ENCODE data around the gene ANKLE2. TPM values are rescaled to one million over a fixed set of nuclear protein-coding genes. Genes with fewer than 3 reads are reported as not detected.
A peak's percentile ranks its signal among the peaks of the same experiment; 100 is the strongest.

Gene ANKLE2
- total RNA-seq, 1 experiment from 2014 or later, result 85.9 TPM

DNA sequence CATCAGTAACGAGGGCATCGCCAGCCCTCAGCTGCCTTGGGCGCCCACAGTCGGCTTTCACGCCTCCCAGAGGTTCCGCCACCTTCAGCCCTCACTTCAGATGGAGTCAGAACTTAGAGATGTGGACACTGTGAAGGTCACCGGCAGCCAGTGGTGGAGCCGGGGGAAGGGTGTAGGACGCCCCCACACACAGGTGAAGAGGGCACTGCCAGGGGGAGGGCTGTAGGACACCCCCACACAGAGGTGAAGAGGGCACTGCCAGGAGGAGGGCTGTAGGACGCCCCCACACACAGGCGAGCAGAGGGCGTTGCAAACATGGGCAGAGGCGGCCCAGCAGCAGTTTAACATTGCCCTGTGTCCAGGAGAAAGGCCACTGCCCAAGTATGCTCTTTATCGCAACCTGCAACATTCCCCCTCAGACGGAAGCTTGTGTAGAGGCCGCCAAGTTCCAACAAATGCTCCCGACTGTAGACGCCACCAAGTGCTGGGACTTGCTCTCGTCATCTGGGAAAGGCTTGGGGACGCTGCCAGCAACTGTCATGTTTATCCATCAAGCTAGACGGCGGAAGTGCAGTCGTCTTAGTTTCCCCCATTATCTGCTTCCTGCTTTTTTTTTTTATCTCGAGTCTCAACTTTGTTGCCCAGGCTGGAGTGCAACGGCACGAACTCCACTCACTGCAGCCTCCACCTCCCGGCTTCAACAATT is 4.9 kb upstream of the ANKLE2 start:
- POLR2A ChIA-PET (ENCODE audit: unreplicated experiment), result interaction anchor here (0.7 kb wide), 1 partner anchor 583 kb away, joined by 6 read pairs; no protein-coding TSS in a partner anchor
- intact Hi-C loops (cut with micrococcal nuclease), result no loop called here

DNA sequence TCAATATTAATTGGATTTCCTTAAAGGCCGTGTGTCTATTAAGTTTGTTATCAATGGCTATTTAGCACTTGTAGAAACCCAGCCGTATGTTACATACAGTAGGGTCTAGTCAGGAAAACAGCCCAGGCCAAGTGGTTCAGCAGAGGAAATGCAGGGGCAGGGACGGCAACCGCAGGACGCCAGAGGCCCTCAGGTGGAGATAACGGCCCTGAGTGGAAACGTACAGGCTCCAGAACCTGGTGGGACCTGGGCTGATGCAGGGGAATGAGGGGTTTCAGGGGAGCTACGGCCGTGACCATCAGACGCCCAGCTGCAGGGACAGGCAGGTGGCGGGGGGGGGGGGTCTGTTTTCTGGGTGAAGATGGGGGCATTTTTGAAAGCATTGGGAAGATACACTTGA is 3.7 kb upstream of the ANKLE2 start:
- peaks cover 2% of the 10 kb centered on the region for H4K20me1 ChIP-seq (ENCODE audit: low read length)
- H3K9ac ChIP-seq (ENCODE audit: low read length), result no peak overlapping the region
- ATAC-seq (no peak), DNase-seq (no peak)
- no peaks in the 10 kb centered on the region for H3K27me3 ChIP-seq (ENCODE audit: low read length)
- H3F3A ChIP-seq (ENCODE audit: low read length, unreplicated experiment), result peaks cover 5% of the 10 kb centered on the region
- H3K27ac ChIP-seq (ENCODE audit: low read length), result no peak overlapping the region
- peaks cover 14% of the 10 kb centered on the region; the same call in 1 of the 2 replicates for H3K36me3 ChIP-seq (ENCODE audit: low read depth, low read length)
- no TSS peak for BruUV-seq (replicated peaks)
- POLR2A ChIA-PET (ENCODE audit: unreplicated experiment), result no interaction called here
- H3K4me3 ChIP-seq (ENCODE audit: low read length), result no peak overlapping the region
- no peak overlapping the region for H2AFZ ChIP-seq (ENCODE audit: low read length)
- peaks cover 17% of the 10 kb centered on the region for H3K4me1 ChIP-seq (ENCODE audit: insufficient read depth, low read length)
- TF ChIP-seq EZH2 (IDR thresholded peaks at IDR 0.05; ENCODE audit: low read length, unreplicated experiment) (no peak), EZH2phosphoT487 (IDR thresholded peaks at IDR 0.05; ENCODE audit: borderline replicate concordance, low read length) (no peak)
- TF ChIP-seq, protein P1, sequence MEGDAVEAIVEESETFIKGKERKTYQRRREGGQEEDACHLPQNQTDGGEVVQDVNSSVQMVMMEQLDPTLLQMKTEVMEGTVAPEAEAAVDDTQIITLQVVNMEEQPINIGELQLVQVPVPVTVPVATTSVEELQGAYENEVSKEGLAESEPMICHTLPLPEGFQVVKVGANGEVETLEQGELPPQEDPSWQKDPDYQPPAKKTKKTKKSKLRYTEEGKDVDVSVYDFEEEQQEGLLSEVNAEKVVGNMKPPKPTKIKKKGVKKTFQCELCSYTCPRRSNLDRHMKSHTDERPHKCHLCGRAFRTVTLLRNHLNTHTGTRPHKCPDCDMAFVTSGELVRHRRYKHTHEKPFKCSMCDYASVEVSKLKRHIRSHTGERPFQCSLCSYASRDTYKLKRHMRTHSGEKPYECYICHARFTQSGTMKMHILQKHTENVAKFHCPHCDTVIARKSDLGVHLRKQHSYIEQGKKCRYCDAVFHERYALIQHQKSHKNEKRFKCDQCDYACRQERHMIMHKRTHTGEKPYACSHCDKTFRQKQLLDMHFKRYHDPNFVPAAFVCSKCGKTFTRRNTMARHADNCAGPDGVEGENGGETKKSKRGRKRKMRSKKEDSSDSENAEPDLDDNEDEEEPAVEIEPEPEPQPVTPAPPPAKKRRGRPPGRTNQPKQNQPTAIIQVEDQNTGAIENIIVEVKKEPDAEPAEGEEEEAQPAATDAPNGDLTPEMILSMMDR (conservative IDR thresholded peaks at IDR 0.05; ENCODE audit: low read depth, low read length), result no peak
- intact Hi-C loops (cut with micrococcal nuclease), result no loop called here
- no peak overlapping the region for H3K4me2 ChIP-seq (ENCODE audit: low read length)
- CTCF ChIA-PET, result no interaction called here
- H3K9me3 ChIP-seq (ENCODE audit: low read length), result no peaks in the 10 kb centered on the region
- no peaks in the 10 kb centered on the region for H3K9me2 ChIP-seq (replicated peaks; ENCODE audit: low read length)
- peaks cover 23% of the 10 kb centered on the region for H3K79me2 ChIP-seq (ENCODE audit: low read length)

More for the DNA sequence above, 4.9 kb upstream of the ANKLE2 start:
- Histone ChIP-seq H3F3A (ENCODE audit: low read length, unreplicated experiment) (peaks cover 5% of the 10 kb centered on the region), H3K27ac (ENCODE audit: low read length) (peak overlapping the region; percentile 32; the same call in 1 of the 2 replicates), H4K20me1 (ENCODE audit: low read length) (no peaks in the 10 kb centered on the region), H3K9me2 (replicated peaks; ENCODE audit: low read length) (no peaks in the 10 kb centered on the region), H3K4me1 (ENCODE audit: insufficient read depth, low read length) (peaks cover 17% of the 10 kb centered on the region), H3K9ac (ENCODE audit: low read length) (no peak overlapping the region), H3K27me3 (ENCODE audit: low read length) (no peaks in the 10 kb centered on the region), H2AFZ (ENCODE audit: low read length) (no peak overlapping the region), H3K9me3 (ENCODE audit: low read length) (no peaks in the 10 kb centered on the region), H3K36me3 (ENCODE audit: low read depth, low read length) (peaks cover 20% of the 10 kb centered on the region; the same call in 1 of the 2 replicates), H3K79me2 (ENCODE audit: low read length) (peaks cover 11% of the 10 kb centered on the region), H3K4me2 (ENCODE audit: low read length) (0 out of 2 replicates have a peak overlapping the region, but pooled peaks have one; percentile 4), H3K4me3 (ENCODE audit: low read length) (no peak overlapping the region)
- CTCF ChIA-PET, result no interaction called here
- BruUV-seq (replicated peaks), result no TSS peak
- TF ChIP-seq, protein P1 (conservative IDR thresholded peaks at IDR 0.05; ENCODE audit: low read depth, low read length), result no peak
- TF ChIP-seq EZH2phosphoT487 (IDR thresholded peaks at IDR 0.05; ENCODE audit: borderline replicate concordance, low read length) (no peak), EZH2 (IDR thresholded peaks at IDR 0.05; ENCODE audit: low read length, unreplicated experiment) (no peak)
- peak; percentile 40 for DNase-seq
- no peak for ATAC-seq

DNA sequence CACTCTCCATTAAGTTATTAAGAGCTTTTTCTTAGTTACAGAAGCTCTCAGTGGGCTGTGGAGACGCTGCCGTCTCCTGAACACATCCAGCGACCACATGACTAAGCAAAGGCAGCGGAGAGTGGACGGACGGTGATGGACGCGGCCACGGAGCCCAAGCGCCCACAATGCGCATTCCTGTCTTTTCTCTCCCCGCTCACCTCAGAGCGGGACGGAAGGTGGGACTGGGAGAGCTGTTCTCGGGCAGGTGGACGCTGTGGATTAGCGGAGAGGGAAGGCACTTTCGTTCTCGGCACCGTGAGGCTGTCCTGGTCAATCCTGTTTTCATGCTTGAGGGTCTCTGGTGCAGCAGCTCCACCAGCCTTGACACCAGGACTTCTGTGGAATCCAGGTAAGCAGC is 2.6 kb upstream of the ANKLE2 start:
- DNase-seq, result no peak
- ChIA-PET POLR2A (ENCODE audit: unreplicated experiment) (no interaction called here), CTCF (no interaction called here)
- Histone ChIP-seq H2AFZ (ENCODE audit: low read length) (no peak overlapping the region), H3F3A (ENCODE audit: low read length, unreplicated experiment) (peaks cover 5% of the 10 kb centered on the region), H3K79me2 (ENCODE audit: low read length) (peaks cover 34% of the 10 kb centered on the region), H3K4me3 (ENCODE audit: low read length) (no peak overlapping the region), H3K36me3 (ENCODE audit: low read depth, low read length) (peaks cover 9% of the 10 kb centered on the region; the same call in 1 of the 2 replicates), H3K4me2 (ENCODE audit: low read length) (no peak overlapping the region), H3K4me1 (ENCODE audit: insufficient read depth, low read length) (peaks cover 24% of the 10 kb centered on the region), H3K9me3 (ENCODE audit: low read length) (no peaks in the 10 kb centered on the region), H3K9ac (ENCODE audit: low read length) (no peak overlapping the region), H3K9me2 (replicated peaks; ENCODE audit: low read length) (no peaks in the 10 kb centered on the region), H3K27ac (ENCODE audit: low read length) (no peak overlapping the region), H4K20me1 (ENCODE audit: low read length) (peaks cover 11% of the 10 kb centered on the region), H3K27me3 (ENCODE audit: low read length) (no peaks in the 10 kb centered on the region)
- intact Hi-C loops (cut with micrococcal nuclease), result loop anchor here (5.0 kb wide), 2 partner anchors 52 to 77 kb away; partner anchors contain the start of genes PGAM5, POLE and PXMP2
- no TSS peak for BruUV-seq (replicated peaks)
- ATAC-seq, result no peak
- TF ChIP-seq, protein P1 (conservative IDR thresholded peaks at IDR 0.05; ENCODE audit: low read depth, low read length), result no peak
- no peak for TF ChIP-seq EZH2phosphoT487 (IDR thresholded peaks at IDR 0.05; ENCODE audit: borderline replicate concordance, low read length)
- TF ChIP-seq EZH2 (IDR thresholded peaks at IDR 0.05; ENCODE audit: low read length, unreplicated experiment), result no peak

Measured in PC-3 (cell line).